22Rv1 (cell line): ENCODE measurements around the gene HDGFL1.

Experiments used
- CTCF ChIP-seq: fragments of 450-650 bp; IDR thresholded peaks from 2 replicates; pipeline ENCODE4 v1.5.1; 2017; ENCODE audit warnings: mild to moderate bottlenecking
- ZFX ChIP-seq: fragments of 450-650 bp; IDR thresholded peaks from 2 replicates; pipeline ENCODE4 v1.6.1; 2017; ENCODE audit warnings: antibody characterized with exemption, borderline replicate concordance

- TF ChIP-seq CTCF (no peak), ZFX (no peak)
Measured at GRCh38 chr6:22580337-22580736, 11.0 kb downstream of the HDGFL1 start.
